Keratinocyte (primary cell): Measurements from ENCODE around the gene PHF14. TPM values are rescaled to one million over a fixed set of nuclear protein-coding genes. Genes with fewer than 3 reads are reported as not detected.
"Not testable (repeated sequence)": the region's sequence is repeated elsewhere in the genome, so short reads cannot be mapped to it uniquely, and the experiment has no call there.

Experiments
- DNase-seq: peaks from one replicate; pipeline ENCODE4 v3.0.0-alpha.2; 2011; ENCODE audit warnings: low read depth, missing footprints, low spot score
- FAIRE-seq: peaks from 2 replicates; lab custom pipeline; 2011; peaks lifted over from hg19 to GRCh38; lab: Jason Lieb, UNC
- H2AFZ ChIP-seq: 2 replicates; pipeline ENCODE4 v1.6.0; 2012; ENCODE audit warnings: low read length, control low read depth, inconsistent platforms; ENCODE audit not compliant: control insufficient read depth
- H3K27ac ChIP-seq: 2 replicates; pipeline ENCODE4 v1.5.1; 2011; ENCODE audit warnings: low read length; ENCODE audit not compliant: control insufficient read depth, insufficient read depth
- H3K27me3 ChIP-seq: 3 replicates; pipeline ENCODE4 v1.6.0; 2011; ENCODE audit warnings: low read length; ENCODE audit not compliant: control insufficient read depth, insufficient read depth; ENCODE audit errors: extremely low read depth
- H3K36me3 ChIP-seq, 2 experiments: 2 replicates in 1 of 2; 3 replicates in 1 of 2; pipeline ENCODE4 v1.5.1; 2011; ENCODE audit warnings: low read length in 2 of 2, mild to moderate bottlenecking in 1 of 2; ENCODE audit not compliant: control insufficient read depth in 2 of 2, insufficient read depth in 2 of 2; ENCODE audit errors: extremely low read depth in 1 of 2
- H3K4me1 ChIP-seq: 3 replicates; pipeline ENCODE4 v1.5.1; 2011; ENCODE audit warnings: low read length; ENCODE audit not compliant: control insufficient read depth, insufficient read depth; ENCODE audit errors: extremely low read depth
- H3K4me2 ChIP-seq: 3 replicates; pipeline ENCODE4 v1.6.0; 2011; ENCODE audit warnings: low read depth, low read length; ENCODE audit not compliant: control insufficient read depth, insufficient read depth; ENCODE audit errors: extremely low read depth
- H3K4me3 ChIP-seq, 3 experiments: fragments of 200-600 bp in 1 of 3; sonication (generic) in 1 of 3; 2 replicates in 2 of 3; 3 replicates in 1 of 3; pipeline ENCODE4 v1.5.1; 2011 to 2016; ENCODE audit warnings: low read length in 3 of 3, mild to moderate bottlenecking in 3 of 3, control low read depth in 2 of 3, inconsistent platforms in 1 of 3, low read depth in 1 of 3, mixed read lengths in 1 of 3, mixed run types in 1 of 3, moderate library complexity in 1 of 3; ENCODE audit not compliant: control insufficient read depth in 2 of 3, insufficient read depth in 2 of 3; ENCODE audit errors: extremely low read depth in 1 of 3
- H3K79me2 ChIP-seq: 2 replicates; pipeline ENCODE4 v1.6.0; 2012; ENCODE audit warnings: low read length; ENCODE audit not compliant: control insufficient read depth, insufficient read depth
- H3K9ac ChIP-seq: 3 replicates; pipeline ENCODE4 v1.6.0; 2011; ENCODE audit warnings: low read length; ENCODE audit not compliant: control insufficient read depth, insufficient read depth; ENCODE audit errors: extremely low read depth
- H3K9me1 ChIP-seq: 3 replicates; pipeline ENCODE4 v1.6.0; 2011; ENCODE audit warnings: low read length; ENCODE audit not compliant: control insufficient read depth, insufficient read depth; ENCODE audit errors: extremely low read depth
- H3K9me3 ChIP-seq: 2 replicates; pipeline ENCODE4 v1.5.1; 2012; ENCODE audit warnings: low read depth, low read length; ENCODE audit not compliant: control insufficient read depth
- H4K20me1 ChIP-seq: 3 replicates; pipeline ENCODE4 v1.6.0; 2011; ENCODE audit warnings: low read length; ENCODE audit not compliant: control insufficient read depth, insufficient read depth; ENCODE audit errors: extremely low read depth
- EZH2 ChIP-seq: IDR thresholded peaks from one replicate; pipeline ENCODE4 v1.6.1; 2012; ENCODE audit warnings: inconsistent platforms, mild to moderate bottlenecking, low read length, moderate library complexity
- dilution Hi-C: fragments of 300-500 bp; cut with MboI; formaldehyde crosslinking; loops from one replicate; pipeline ENCODE4 v1.7.0; 2020; ENCODE audit warnings: low sequenced_read_pairs; ENCODE audit not compliant: extremely low pct_ligation_motif_present
- polyA minus RNA-seq, 3 experiments: library from RNA; depleted of rRNA, polyadenylated mRNA; stranded (reverse); fragments of >200 nt; gene quantifications; 1 replicate in 1 of 3; 2 replicates in 1 of 3; 3 replicates in 1 of 3; pipeline ENCODE4 v1.2.3, GENCODE V29; 2011
- polyA plus RNA-seq, 5 experiments: library from polyadenylated mRNA; depleted of rRNA in 3 of 5; stranded (reverse) in 3 of 5; stranded (forward) in 1 of 5; unstranded in 1 of 5; fragments of >200 nt; gene quantifications; 1 replicate in 1 of 5; 2 replicates in 3 of 5; 3 replicates in 1 of 5; pipeline versions ENCODE4 v1.2.1 to v1.2.3, GENCODE V29; 2011 to 2012; ENCODE audit warnings: missing spikeins in 2 of 5, low read depth in 1 of 5, low replicate concordance in 1 of 5
- TF ChIP-seq, protein P1 (sequence below), 3 experiments: IDR thresholded peaks in 1 of 3; conservative IDR thresholded peaks in 1 of 3; optimal IDR thresholded peaks in 1 of 3; 2 replicates in 2 of 3; 3 replicates in 1 of 3; pipeline versions ENCODE3 to v1.5.1; 2011; ENCODE audit warnings: low read length in 3 of 3, mild to moderate bottlenecking in 3 of 3, moderate library complexity in 2 of 3, control low read depth in 1 of 3, inconsistent platforms in 1 of 3; ENCODE audit not compliant: insufficient read depth in 2 of 3; ENCODE audit errors: extremely low read depth in 1 of 3

The PHF14 gene, protein sequence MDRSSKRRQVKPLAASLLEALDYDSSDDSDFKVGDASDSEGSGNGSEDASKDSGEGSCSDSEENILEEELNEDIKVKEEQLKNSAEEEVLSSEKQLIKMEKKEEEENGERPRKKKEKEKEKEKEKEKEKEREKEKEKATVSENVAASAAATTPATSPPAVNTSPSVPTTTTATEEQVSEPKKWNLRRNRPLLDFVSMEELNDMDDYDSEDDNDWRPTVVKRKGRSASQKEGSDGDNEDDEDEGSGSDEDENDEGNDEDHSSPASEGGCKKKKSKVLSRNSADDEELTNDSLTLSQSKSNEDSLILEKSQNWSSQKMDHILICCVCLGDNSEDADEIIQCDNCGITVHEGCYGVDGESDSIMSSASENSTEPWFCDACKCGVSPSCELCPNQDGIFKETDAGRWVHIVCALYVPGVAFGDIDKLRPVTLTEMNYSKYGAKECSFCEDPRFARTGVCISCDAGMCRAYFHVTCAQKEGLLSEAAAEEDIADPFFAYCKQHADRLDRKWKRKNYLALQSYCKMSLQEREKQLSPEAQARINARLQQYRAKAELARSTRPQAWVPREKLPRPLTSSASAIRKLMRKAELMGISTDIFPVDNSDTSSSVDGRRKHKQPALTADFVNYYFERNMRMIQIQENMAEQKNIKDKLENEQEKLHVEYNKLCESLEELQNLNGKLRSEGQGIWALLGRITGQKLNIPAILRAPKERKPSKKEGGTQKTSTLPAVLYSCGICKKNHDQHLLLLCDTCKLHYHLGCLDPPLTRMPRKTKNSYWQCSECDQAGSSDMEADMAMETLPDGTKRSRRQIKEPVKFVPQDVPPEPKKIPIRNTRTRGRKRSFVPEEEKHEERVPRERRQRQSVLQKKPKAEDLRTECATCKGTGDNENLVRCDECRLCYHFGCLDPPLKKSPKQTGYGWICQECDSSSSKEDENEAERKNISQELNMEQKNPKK
- polyA plus RNA-seq (9.3 to 16.9 TPM (median 12.8 TPM) in 3 replicates), polyA minus RNA-seq (3.1 to 28.8 TPM (median 10.2 TPM) in 3 replicates)
- 36.8 TPM for polyA plus RNA-seq (2011; ENCODE audit: low read depth)
- polyA plus RNA-seq (2011; cell fraction: cytosol; rRNA removed), result 7.6 and 9.9 TPM in 2 replicates
- polyA plus RNA-seq (2011; cell fraction: nucleus; rRNA removed), result 14.5 and 20.3 TPM in 2 replicates
- 11.4 and 14.6 TPM in 2 replicates for polyA plus RNA-seq (2012; ENCODE audit: low replicate concordance)
- polyA minus RNA-seq (2011; cell fraction: cytosol; rRNA and poly(A)+ RNA removed), result 6.1 TPM
- 19.1 and 39.2 TPM in 2 replicates for polyA minus RNA-seq (2011; cell fraction: nucleus; rRNA and poly(A)+ RNA removed)

GRCh38 chr7:10973061-10973941, at the start of gene PHF14:
PHF14 (plus strand) TSS chr7:10973872; CDS start chr7:10974324, 452 bp downstream.
- FAIRE-seq, result peak; percentile 67
- dilution Hi-C loops, result no loop called here
- no peak for TF ChIP-seq EZH2
- TF ChIP-seq, protein P1, sequence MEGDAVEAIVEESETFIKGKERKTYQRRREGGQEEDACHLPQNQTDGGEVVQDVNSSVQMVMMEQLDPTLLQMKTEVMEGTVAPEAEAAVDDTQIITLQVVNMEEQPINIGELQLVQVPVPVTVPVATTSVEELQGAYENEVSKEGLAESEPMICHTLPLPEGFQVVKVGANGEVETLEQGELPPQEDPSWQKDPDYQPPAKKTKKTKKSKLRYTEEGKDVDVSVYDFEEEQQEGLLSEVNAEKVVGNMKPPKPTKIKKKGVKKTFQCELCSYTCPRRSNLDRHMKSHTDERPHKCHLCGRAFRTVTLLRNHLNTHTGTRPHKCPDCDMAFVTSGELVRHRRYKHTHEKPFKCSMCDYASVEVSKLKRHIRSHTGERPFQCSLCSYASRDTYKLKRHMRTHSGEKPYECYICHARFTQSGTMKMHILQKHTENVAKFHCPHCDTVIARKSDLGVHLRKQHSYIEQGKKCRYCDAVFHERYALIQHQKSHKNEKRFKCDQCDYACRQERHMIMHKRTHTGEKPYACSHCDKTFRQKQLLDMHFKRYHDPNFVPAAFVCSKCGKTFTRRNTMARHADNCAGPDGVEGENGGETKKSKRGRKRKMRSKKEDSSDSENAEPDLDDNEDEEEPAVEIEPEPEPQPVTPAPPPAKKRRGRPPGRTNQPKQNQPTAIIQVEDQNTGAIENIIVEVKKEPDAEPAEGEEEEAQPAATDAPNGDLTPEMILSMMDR (optimal IDR thresholded peaks at IDR 0.05 in 1 of 3, IDR thresholded peaks at IDR 0.05 in 1 of 3, conservative IDR thresholded peaks at IDR 0.05 in 1 of 3; ENCODE audit: extremely low read depth in 1 of 3, insufficient read depth in 2 of 3, low read length in 3 of 3), result no peak

DNA sequence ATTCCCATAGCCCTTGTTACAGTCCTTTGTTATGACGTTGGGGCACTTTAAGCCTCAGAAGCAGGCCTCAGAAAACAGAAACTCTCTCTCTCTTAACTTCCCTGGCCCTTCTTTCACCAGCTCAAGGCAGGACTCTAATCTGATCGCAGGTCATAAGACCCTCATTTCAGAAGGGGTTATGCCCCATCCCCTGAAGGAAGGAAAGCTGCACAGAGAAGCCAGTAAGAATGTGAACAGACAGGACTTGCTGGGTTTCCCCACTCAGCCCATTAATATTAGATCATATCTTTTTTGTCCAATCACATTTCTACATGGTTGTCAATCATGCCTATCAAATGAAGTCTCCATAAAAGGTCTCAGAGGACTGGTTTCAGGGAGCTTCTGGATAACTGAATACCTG, 49.3 kb upstream of the PHF14 start:
- no peaks in the 10 kb centered on the region for H3K79me2 ChIP-seq
- dilution Hi-C loops, result no loop called here
- no peaks in the 10 kb centered on the region for H3K36me3 ChIP-seq
- DNase-seq, result no peak
- no peaks in the 10 kb centered on the region for H4K20me1 ChIP-seq
- no peak overlapping the region for H3K27ac ChIP-seq
- no peak overlapping the region for H3K4me2 ChIP-seq
- H3K9ac ChIP-seq, result no peak overlapping the region
- no peaks in the 10 kb centered on the region for H3K9me3 ChIP-seq
- no peak for TF ChIP-seq EZH2
- TF ChIP-seq, protein P1 (optimal IDR thresholded peaks at IDR 0.05 in 1 of 3, IDR thresholded peaks at IDR 0.05 in 1 of 3, conservative IDR thresholded peaks at IDR 0.05 in 1 of 3; ENCODE audit: extremely low read depth in 1 of 3, insufficient read depth in 2 of 3, low read length in 3 of 3), result no peak
- H3K4me3 ChIP-seq, result no peak overlapping the region
- no peak for FAIRE-seq
- H2AFZ ChIP-seq, result no peak overlapping the region
- no peaks in the 10 kb centered on the region for H3K4me1 ChIP-seq
- H3K9me1 ChIP-seq, result no peaks in the 10 kb centered on the region
- no peaks in the 10 kb centered on the region for H3K27me3 ChIP-seq

More at GRCh38 chr7:10973061-10973941, at the start of gene PHF14:
- peak within 1 kb of the TSS; percentile 82 for H2AFZ ChIP-seq
- peaks cover 8% of the 10 kb centered on the region for H3K4me1 ChIP-seq
- DNase-seq, result peak; percentile 55
- H3K9ac ChIP-seq, result peak within 1 kb of the TSS; percentile 84
- H3K27ac ChIP-seq, result peak within 1 kb of the TSS; percentile 75
- no peaks in the 10 kb centered on the region for H4K20me1 ChIP-seq
- H3K4me3 ChIP-seq, result peak within 1 kb of the TSS; percentile 76 to 95 (median 92)
- H3K79me2 ChIP-seq, result peaks cover 13% of the 10 kb centered on the region
- no peaks in the 10 kb centered on the region for H3K9me3 ChIP-seq
- no peaks in the 10 kb centered on the region for H3K27me3 ChIP-seq
- no peaks in the 10 kb centered on the region for H3K9me1 ChIP-seq
- no peaks in the 10 kb centered on the region for H3K36me3 ChIP-seq
- peak within 1 kb of the TSS; percentile 94 for H3K4me2 ChIP-seq

- dilution Hi-C loops, H3K27ac ChIP-seq, H3K4me2 ChIP-seq, H3K9ac ChIP-seq, H3K36me3 ChIP-seq, H3K9me1 ChIP-seq, H2AFZ ChIP-seq, H3K27me3 ChIP-seq, FAIRE-seq, H3K4me1 ChIP-seq, DNase-seq, H3K4me3 ChIP-seq, H3K79me2 ChIP-seq, H3K9me3 ChIP-seq, H4K20me1 ChIP-seq: not testable (repeated sequence)
Observed at GRCh38 chr7:10928203-10928602, 45.5 kb upstream of the PHF14 start.
